Effector CD4-positive, alpha-beta T cell (primary cell): Measurements from ENCODE around the gene ARID4B.
"Not testable (repeated sequence)": the region's sequence is repeated elsewhere in the genome, so short reads cannot be mapped to it uniquely, and the experiment has no call there.

ENCODE experiments used
- DNase-seq: peaks from one replicate; pipeline ENCODE4 v3.0.0-alpha.2; 2020

ARID4B gene

GRCh38 chr1:235215453-235215852 is 112.5 kb downstream of the ARID4B start:
- no peak for DNase-seq

- not testable (repeated sequence) for DNase-seq
These were observed 113.0 kb downstream of the ARID4B start for GRCh38 chr1:235214962-235215361.

GRCh38 chr1:235213752-235214151 is 114.2 kb downstream of the ARID4B start:
- no peak for DNase-seq

- DNase-seq = no peak
These were observed 116.5 kb downstream of the ARID4B start for GRCh38 chr1:235211517-235211916.

- peak; percentile 36 for DNase-seq
These were observed 120.8 kb downstream of the ARID4B start for GRCh38 chr1:235207209-235207565.

GRCh38 chr1:235206533-235207208 is 121.3 kb downstream of the ARID4B start:
- DNase-seq = no peak

- DNase-seq = no peak
These were observed 122.3 kb downstream of the ARID4B start for GRCh38 chr1:235205687-235206086.

- DNase-seq = no peak
These were observed 124.6 kb downstream of the ARID4B start for GRCh38 chr1:235203428-235203827.

GRCh38 chr1:235202447-235202846 is 125.5 kb downstream of the ARID4B start:
- DNase-seq = not testable (repeated sequence)

GRCh38 chr1:235199441-235199840 is 128.5 kb downstream of the ARID4B start:
- DNase-seq = no peak

GRCh38 chr1:235190431-235190830 is 137.5 kb downstream of the ARID4B start:
- DNase-seq = no peak

- DNase-seq = no peak
These were observed 140.7 kb downstream of the ARID4B start for GRCh38 chr1:235187316-235187715.

- no peak for DNase-seq
These were observed 146.3 kb downstream of the ARID4B start for GRCh38 chr1:235181561-235182245.

GRCh38 chr1:235180916-235181460 is 147.0 kb downstream of the ARID4B start:
- DNase-seq = no peak

- no peak for DNase-seq
These were observed 151.5 kb downstream of the ARID4B start for GRCh38 chr1:235176486-235176885.

GRCh38 chr1:235169986-235170385 is 158.0 kb downstream of the ARID4B start:
- no peak for DNase-seq

- DNase-seq = no peak
These were observed 159.6 kb downstream of the ARID4B start for GRCh38 chr1:235168375-235168774.

- no peak for DNase-seq
These were observed 166.2 kb downstream of the ARID4B start for GRCh38 chr1:235161685-235162327.

- DNase-seq = peak; percentile 89
These were observed 166.9 kb downstream of the ARID4B start, which contains the start of gene RBM34 for GRCh38 chr1:235160957-235161684. TSS of gene RBM34 (minus strand) at chr1:235161250. CDS start at chr1:235161226, 24 bp downstream.

GRCh38 chr1:235160383-235160956 is 167.5 kb downstream of the ARID4B start:
- peak; percentile 30 for DNase-seq

GRCh38 chr1:235159930-235160329 is 168.0 kb downstream of the ARID4B start:
- not testable (repeated sequence) for DNase-seq

- DNase-seq = not testable (repeated sequence)
These were observed 168.7 kb downstream of the ARID4B start for GRCh38 chr1:235159284-235159683.
